ENCODE data around the gene TCERG1L. TPM values are rescaled to one million over a fixed set of nuclear protein-coding genes. Genes with fewer than 3 reads are reported as not detected.

Gene TCERG1L
- total RNA-seq, 1 experiment from 2014 or later: 1.5 TPM

GRCh38 chr10:131178521-131179331 lies 132.8 kb downstream of the TCERG1L start:
- H3K9me3 Mint-ChIP-seq: peaks cover 30% of the 10 kb centered on the region
- TF ChIP-seq ATF2 (CRISPR knock-in tag; IDR thresholded peaks at IDR 0.05; ENCODE audit: borderline replicate concordance, low read depth) (no peak), NFATC4 (CRISPR knock-in tag; IDR thresholded peaks at IDR 0.05) (no peak), JAZF1 (CRISPR knock-in tag; IDR thresholded peaks at IDR 0.05) (no peak), NFYB (CRISPR knock-in tag; conservative IDR thresholded peaks at IDR 0.05; ENCODE audit: low read depth) (no peak), ZNF263 (CRISPR knock-in tag; IDR thresholded peaks at IDR 0.05; ENCODE audit: low read depth) (no peak), TCF7 (CRISPR knock-in tag; IDR thresholded peaks at IDR 0.05; ENCODE audit: low read depth) (no peak), ERG (CRISPR knock-in tag; IDR thresholded peaks at IDR 0.05) (no peak), OVOL2 (CRISPR knock-in tag; IDR thresholded peaks at IDR 0.05; ENCODE audit: borderline replicate concordance) (no peak), PREB (CRISPR knock-in tag; IDR thresholded peaks at IDR 0.05; ENCODE audit: borderline replicate concordance) (no peak), MAX (CRISPR knock-in tag; IDR thresholded peaks at IDR 0.05) (no peak)
- peaks cover 3% of the 10 kb centered on the region; the same call in 1 of the 2 replicates for H3K27me3 Mint-ChIP-seq (ENCODE audit: low read depth)
- ATAC-seq: no peak
- no peak for DNase-seq (ENCODE audit: low spot score)
- ChIA-PET CTCF (no interaction called here), POLR2A (no interaction called here)
- H3K36me3 Mint-ChIP-seq: peaks cover 41% of the 10 kb centered on the region
- H3K4me1 Mint-ChIP-seq: no peaks in the 10 kb centered on the region
- H3K27ac Mint-ChIP-seq: no peak overlapping the region
- no peak overlapping the region for H3K4me3 Mint-ChIP-seq

- no peak for DNase-seq (ENCODE audit: low spot score)
- no peak for ATAC-seq
- peaks cover 44% of the 10 kb centered on the region for H3K36me3 Mint-ChIP-seq
- CTCF ChIA-PET: no interaction called here
- H3K27ac Mint-ChIP-seq: no peak overlapping the region
- H3K4me1 Mint-ChIP-seq: no peaks in the 10 kb centered on the region
- H3K27me3 Mint-ChIP-seq (ENCODE audit: low read depth): peaks cover 3% of the 10 kb centered on the region; the same call in 1 of the 2 replicates
- POLR2A ChIA-PET: no interaction called here
- H3K9me3 Mint-ChIP-seq: peaks cover 25% of the 10 kb centered on the region
- no peak overlapping the region for H3K4me3 Mint-ChIP-seq
- no peak for TF ChIP-seq IRF2 (CRISPR knock-in tag; IDR thresholded peaks at IDR 0.05; ENCODE audit: borderline replicate concordance, low read depth)
- no peak for TF ChIP-seq FOXJ3 (CRISPR knock-in tag; IDR thresholded peaks at IDR 0.05; ENCODE audit: borderline replicate concordance)
- TF ChIP-seq ERG (CRISPR knock-in tag; IDR thresholded peaks at IDR 0.05): no peak
- no peak for TF ChIP-seq CREM (CRISPR knock-in tag; IDR thresholded peaks at IDR 0.05)
- no peak for TF ChIP-seq ELF4 (CRISPR knock-in tag; IDR thresholded peaks at IDR 0.05; ENCODE audit: low read depth)
- no peak for TF ChIP-seq CTCF (IDR thresholded peaks at IDR 0.05)
- no peak for TF ChIP-seq ZNF512 (CRISPR knock-in tag; IDR thresholded peaks at IDR 0.05; ENCODE audit: borderline replicate concordance)
- no peak for TF ChIP-seq PRDM15 (CRISPR knock-in tag; IDR thresholded peaks at IDR 0.05)
- no peak for TF ChIP-seq GRHL2 (CRISPR knock-in tag; IDR thresholded peaks at IDR 0.05; ENCODE audit: insufficient replicate concordance, severe bottlenecking)
Observed at GRCh38 chr10:131177431-131178327, 133.8 kb downstream of the TCERG1L start.

Data from WTC11 (cell line).